IMR-90 (cell line): ENCODE results near the gene ZNRD2. TPM values are rescaled to one million over a fixed set of nuclear protein-coding genes. Genes with fewer than 3 reads are reported as not detected.
A peak's percentile ranks its signal among the peaks of the same experiment; 100 is the strongest.

Experiments
- ATAC-seq: fragments of 200-7000 bp; cut with Tn5 transposase; 2 replicates; pipeline ENCODE4 v1.9.1; 2020; ENCODE audit warnings: low read depth, mild to moderate bottlenecking, moderate library complexity
- BruUV-seq: library from RNA; stranded (reverse); fragments of 400-500 nt; replicated peaks from 2 replicates; lab custom pipeline; 2021; lab: Mats Ljungman, UMichigan
- CTCF ChIA-PET: fragments of 300-600 bp; formaldehyde crosslinking; extraction: SDS; loops from one replicate; lab custom pipeline; 2021; ENCODE audit warnings: antibody characterized with exemption; lab: Yijun Ruan, JAX
- POLR2A ChIA-PET: fragments of 300-600 bp; sonication (Branson Sonifier 250); formaldehyde crosslinking; loops from one replicate; lab custom pipeline; 2022; ENCODE audit warnings: antibody characterized with exemption; ENCODE audit not compliant: unreplicated experiment; lab: Charles Lee
- DNase-seq: peaks from one replicate; pipeline ENCODE4 v3.0.0; 2013
- H2AFZ ChIP-seq: replicated peaks from 2 replicates; pipeline ENCODE3; 2013; ENCODE audit warnings: low read length, mild to moderate bottlenecking; ENCODE audit not compliant: poor library complexity
- H2AK5ac ChIP-seq: 2 replicates; pipeline ENCODE4 v1.6.1; 2013; ENCODE audit warnings: low read depth, low read length, inconsistent platforms
- H2AK9ac ChIP-seq: replicated peaks from 2 replicates; pipeline ENCODE3; 2013; ENCODE audit warnings: mild to moderate bottlenecking, low read depth, low read length, moderate library complexity; ENCODE audit not compliant: poor library complexity
- H2BK120ac ChIP-seq: 2 replicates; pipeline ENCODE4 v1.6.1; 2013; ENCODE audit warnings: low read depth, low read length, inconsistent platforms
- H2BK15ac ChIP-seq: 3 replicates; pipeline ENCODE4 v1.6.1; 2013; ENCODE audit warnings: low read depth, low read length, inconsistent platforms
- H2BK20ac ChIP-seq: 2 replicates; pipeline ENCODE4 v1.6.1; 2013; ENCODE audit warnings: low read depth, mild to moderate bottlenecking, inconsistent platforms, low read length, moderate library complexity
- H2BK5ac ChIP-seq: 2 replicates; pipeline ENCODE4 v1.6.1; 2013; ENCODE audit warnings: mild to moderate bottlenecking, low read depth, low read length, inconsistent platforms; ENCODE audit not compliant: poor library complexity, severe bottlenecking
- H3K14ac ChIP-seq: replicated peaks from 2 replicates; pipeline ENCODE4 v1.6.1; 2013; ENCODE audit warnings: low read depth, low read length, inconsistent platforms
- H3K18ac ChIP-seq: 2 replicates; pipeline ENCODE4 v1.6.1; 2013; ENCODE audit warnings: low read depth, low read length, control low read depth
- H3K23ac ChIP-seq: 2 replicates; pipeline ENCODE4 v1.6.1; 2013; ENCODE audit warnings: low read depth, low read length, inconsistent platforms
- H3K27ac ChIP-seq: 2 replicates; pipeline ENCODE4 v1.5.1; 2013; ENCODE audit warnings: mild to moderate bottlenecking, control low read depth, low read length; ENCODE audit not compliant: insufficient read depth
- H3K27me3 ChIP-seq: 2 replicates; pipeline ENCODE4 v1.6.1; 2013; ENCODE audit warnings: low read length; ENCODE audit not compliant: control insufficient read depth, insufficient read depth
- H3K36me3 ChIP-seq: 2 replicates; pipeline ENCODE4 v1.6.1; 2013; ENCODE audit warnings: low read length, mixed read lengths; ENCODE audit not compliant: control insufficient read depth, insufficient read depth
- H3K4ac ChIP-seq: 2 replicates; pipeline ENCODE4 v1.6.1; 2013; ENCODE audit warnings: low read depth, low read length, inconsistent platforms
- H3K4me1 ChIP-seq: 2 replicates; pipeline ENCODE4 v1.6.1; 2013; ENCODE audit warnings: low read length, mixed read lengths; ENCODE audit not compliant: control insufficient read depth, insufficient read depth
- H3K4me2 ChIP-seq: 2 replicates; pipeline ENCODE4 v1.6.1; 2013; ENCODE audit warnings: low read depth, mild to moderate bottlenecking, control low read depth, low read length, moderate library complexity
- H3K4me3 ChIP-seq: 2 replicates; pipeline ENCODE4 v1.5.1; 2013; ENCODE audit warnings: low read depth, mild to moderate bottlenecking, control low read depth, low read length, moderate library complexity; ENCODE audit not compliant: insufficient read depth
- H3K56ac ChIP-seq: 2 replicates; pipeline ENCODE4 v1.6.1; 2013; ENCODE audit warnings: low read length, inconsistent platforms; ENCODE audit not compliant: insufficient read depth; ENCODE audit errors: extremely low read depth
- H3K79me1 ChIP-seq, 2 experiments: 2 replicates each; pipeline ENCODE4 v1.6.1; 2013; ENCODE audit warnings: low read length in 2 of 2, inconsistent platforms in 1 of 2, low read depth in 1 of 2
- H3K9ac ChIP-seq: 2 replicates; pipeline ENCODE4 v1.6.1; 2013; ENCODE audit warnings: low read depth, low read length, control low read depth
- H3K9me1 ChIP-seq: 2 replicates; pipeline ENCODE4 v1.6.1; 2013; ENCODE audit warnings: low read length, inconsistent platforms; ENCODE audit not compliant: insufficient read depth
- H3K9me3 ChIP-seq: 2 replicates; pipeline ENCODE4 v1.6.1; 2013; ENCODE audit warnings: low read length; ENCODE audit not compliant: control insufficient read depth, insufficient read depth
- H4K20me1 ChIP-seq: 2 replicates; pipeline ENCODE4 v1.6.1; 2013; ENCODE audit warnings: low read length, inconsistent platforms; ENCODE audit not compliant: insufficient read depth
- H4K5ac ChIP-seq: 2 replicates; pipeline ENCODE4 v1.6.1; 2013; ENCODE audit warnings: mild to moderate bottlenecking, low read depth, low read length, control low read depth
- H4K8ac ChIP-seq, 2 experiments: 2 replicates each; pipeline ENCODE4 v1.6.1; 2013; ENCODE audit warnings: low read depth in 2 of 2, low read length in 2 of 2, control low read depth in 1 of 2, inconsistent platforms in 1 of 2
- H4K91ac ChIP-seq: 2 replicates; pipeline ENCODE4 v1.6.1; 2013; ENCODE audit warnings: low read depth, low read length, inconsistent platforms; ENCODE audit not compliant: insufficient read depth
- BHLHE40 ChIP-seq: fragments of 150-350 bp; IDR thresholded peaks from 2 replicates; pipeline ENCODE4 v1.6.1; 2016; ENCODE audit warnings: mild to moderate bottlenecking, low read depth, low read length
- CHD1 ChIP-seq: IDR thresholded peaks from 2 replicates; pipeline ENCODE4 v1.6.1; 2012; ENCODE audit warnings: low read depth, low read length, improper control_type of control experiment
- FOS ChIP-seq: fragments of 150-350 bp; IDR thresholded peaks from 2 replicates; pipeline ENCODE4 v1.6.1; 2016; ENCODE audit warnings: low read depth, low read length
- MAFK ChIP-seq: IDR thresholded peaks from 2 replicates; pipeline ENCODE4 v1.6.1; 2012; ENCODE audit warnings: low read depth, low read length, improper control_type of control experiment
- MAZ ChIP-seq: IDR thresholded peaks from 2 replicates; pipeline ENCODE4 v1.6.1; 2012; ENCODE audit warnings: low read depth, mild to moderate bottlenecking, low read length, improper control_type of control experiment, moderate library complexity, borderline replicate concordance
- MXI1 ChIP-seq: IDR thresholded peaks from 2 replicates; pipeline ENCODE4 v1.6.1; 2012; ENCODE audit warnings: low read depth, mild to moderate bottlenecking, low read length, moderate library complexity, borderline replicate concordance
- RFX5 ChIP-seq: IDR thresholded peaks from 2 replicates; pipeline ENCODE4 v1.8.0; 2012; ENCODE audit warnings: low read depth, mild to moderate bottlenecking, low read length, moderate library complexity
- SMC3 ChIP-seq: fragments of 150-350 bp; IDR thresholded peaks from 2 replicates; pipeline ENCODE4 v1.6.1; 2016; ENCODE audit warnings: low read depth, mild to moderate bottlenecking, antibody characterized with exemption, low read length, moderate library complexity
- WGBS, 2 experiments: methylation state at CpG; one replicate each; pipeline versions ENCODE4 v1.1.5 to v1.1.7; 2013; ENCODE audit warnings: missing lambda C conversion rate in 2 of 2; ENCODE audit not compliant: insufficient read length in 1 of 2; ENCODE audit errors: extremely low coverage in 2 of 2; 5-methylcytosine and 5-hydroxymethylcytosine counted together
- dilution Hi-C: fragments of 300-500 bp; cut with HindIII; formaldehyde crosslinking; loops from one replicate; pipeline ENCODE4 v1.14.3; 2018; ENCODE audit warnings: low sequenced_read_pairs; ENCODE audit not compliant: unreplicated experiment
- in situ Hi-C: fragments of 300-500 bp; cut with MboI; formaldehyde crosslinking; loops from 3 replicates; pipeline ENCODE4 v1.14.3; 2019; ENCODE audit warnings: low sequenced_read_pairs, inconsistent platforms, mixed read lengths
- intact Hi-C: fragments of 100-400 bp; cut with micrococcal nuclease; formaldehyde crosslinking; loops from 2 replicates; pipeline ENCODE4 v1.10.0; 2022
- polyA plus RNA-seq, 3 experiments: library from polyadenylated mRNA; depleted of rRNA; stranded (reverse); fragments of >200 nt; gene quantifications; 2 replicates each; pipeline ENCODE4 v1.2.3, GENCODE V29; 2012; ENCODE audit warnings: low replicate concordance in 1 of 3
- total RNA-seq: library from RNA; depleted of rRNA; stranded (reverse); fragments of >200 nt; gene quantifications from 2 replicates; pipeline ENCODE4 v1.2.3, GENCODE V29; 2012
- TF ChIP-seq, protein P1 (sequence below): conservative IDR thresholded peaks from 2 replicates; pipeline ENCODE4 v1.5.1; 2012; ENCODE audit warnings: mild to moderate bottlenecking, low read depth, low read length, improper control_type of control experiment
- TF ChIP-seq, protein P2 (sequence below): fragments of 150-350 bp; IDR thresholded peaks from 2 replicates; pipeline ENCODE4 v1.6.1; 2016; ENCODE audit warnings: low read depth, mild to moderate bottlenecking, low read length, moderate library complexity, borderline replicate concordance
- TF ChIP-seq, protein P3 (sequence below): fragments of 150-350 bp; IDR thresholded peaks from 2 replicates; pipeline ENCODE4 v1.6.1; 2017; ENCODE audit warnings: mild to moderate bottlenecking, antibody characterized with exemption, low read length, low read depth

Gene ZNRD2
- total and polyA plus RNA-seq, 2 of the 4 experiments (the other 2 are of a cell fraction): 75.6 to 90.3 TPM

DNA sequence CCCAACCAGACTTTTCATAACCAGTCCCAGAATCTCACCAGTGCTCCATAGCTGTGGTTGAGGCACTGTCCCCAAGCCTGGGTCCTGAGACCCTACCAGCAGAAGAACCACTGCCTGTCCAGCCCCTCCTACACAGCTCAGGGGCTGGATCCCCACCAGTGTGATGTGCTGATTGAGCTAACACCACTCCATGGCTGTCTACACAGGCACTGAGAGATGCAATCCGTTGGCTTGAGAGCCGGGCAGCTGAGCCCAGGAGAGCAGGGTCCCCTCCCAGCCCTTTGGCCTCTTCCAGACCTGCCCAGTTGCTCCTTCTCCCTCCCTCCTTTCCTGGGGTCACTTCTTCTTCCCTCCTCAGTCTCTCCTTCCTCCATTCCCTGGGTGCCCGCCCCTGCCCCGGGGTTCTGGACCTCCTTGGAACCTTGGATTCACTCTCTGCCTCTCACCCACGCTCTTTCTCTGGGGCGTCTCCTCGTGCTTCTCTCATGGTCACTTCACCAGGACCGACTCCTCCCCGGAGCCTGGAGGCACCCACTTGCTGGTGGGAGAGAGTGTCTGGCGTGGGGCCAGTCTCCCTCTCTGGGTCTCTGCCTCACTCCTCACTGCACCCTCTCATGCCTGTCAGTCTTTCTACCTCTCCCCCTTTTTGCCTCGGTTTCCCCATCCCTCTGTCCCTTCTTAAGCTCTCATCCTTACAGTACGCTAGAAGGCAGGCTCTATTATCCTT, 46.1 kb upstream of the ZNRD2 start:
- 64% methylated on average over 2 of the region's 12 CpGs; no CpG with 5 or more reads in 1 of the 2 experiments for WGBS, 2 experiments
- H3K27ac ChIP-seq: peak overlapping the region; percentile 34
- BruUV-seq: no TSS peak
- H3K4me3 ChIP-seq: peak overlapping the region; percentile 43; the same call in 1 of the 2 replicates
- ChIA-PET POLR2A (interaction anchor here (0.5 to 1.8 kb wide), 2 partner anchors 16 to 25 kb away, joined by 3 to 7 read pairs; partner anchors contain the start of gene MALAT1), CTCF (interaction anchor here (1.0 kb wide), 1 partner anchor 16 kb away, joined by 3 read pairs; no protein-coding TSS in a partner anchor)
- peak overlapping the region; percentile 30; the same call in 1 of the 2 replicates for H4K5ac ChIP-seq
- H3K14ac ChIP-seq: peak overlapping the region; percentile 91
- peak overlapping the region; percentile 74 to 79; a peak in 2 of 4 replicates for H4K8ac ChIP-seq
- H3K4me1 ChIP-seq: peaks cover 12% of the 10 kb centered on the region
- ATAC-seq (no peak; the same call in 1 of the 2 replicates), DNase-seq (no peak)
- peak overlapping the region; percentile 85 for H3K4ac ChIP-seq
- H3K4me2 ChIP-seq: peak overlapping the region; percentile 97
- H3K36me3 ChIP-seq: peaks cover 22% of the 10 kb centered on the region
- peaks cover 21 to 43% of the 10 kb centered on the region in 2 experiments for H3K79me1 ChIP-seq
- intact Hi-C loops: no loop called here
- H2BK15ac ChIP-seq: peak overlapping the region; percentile 42; the same call in 1 of the 3 replicates
- H3K18ac ChIP-seq: peak overlapping the region; percentile 79; the same call in 1 of the 2 replicates
- H3K9me3 ChIP-seq: no peaks in the 10 kb centered on the region
- H2AFZ ChIP-seq: peak overlapping the region; percentile 85
- peak overlapping the region; percentile 68 for H3K9ac ChIP-seq
- no peak overlapping the region for H2BK5ac ChIP-seq
- H3K9me1 ChIP-seq: peaks cover 4% of the 10 kb centered on the region; the same call in 1 of the 2 replicates
- peak overlapping the region; percentile 53 for H2AK9ac ChIP-seq
- H4K91ac ChIP-seq: no peak overlapping the region
- no peak overlapping the region for H3K56ac ChIP-seq
- peak overlapping the region; percentile 24; the same call in 1 of the 2 replicates for H3K23ac ChIP-seq
- in situ Hi-C loops: no loop called here
- peaks cover 25% of the 10 kb centered on the region; the same call in 1 of the 2 replicates for H4K20me1 ChIP-seq
- no peaks in the 10 kb centered on the region for H3K27me3 ChIP-seq
- TF ChIP-seq, protein P1, sequence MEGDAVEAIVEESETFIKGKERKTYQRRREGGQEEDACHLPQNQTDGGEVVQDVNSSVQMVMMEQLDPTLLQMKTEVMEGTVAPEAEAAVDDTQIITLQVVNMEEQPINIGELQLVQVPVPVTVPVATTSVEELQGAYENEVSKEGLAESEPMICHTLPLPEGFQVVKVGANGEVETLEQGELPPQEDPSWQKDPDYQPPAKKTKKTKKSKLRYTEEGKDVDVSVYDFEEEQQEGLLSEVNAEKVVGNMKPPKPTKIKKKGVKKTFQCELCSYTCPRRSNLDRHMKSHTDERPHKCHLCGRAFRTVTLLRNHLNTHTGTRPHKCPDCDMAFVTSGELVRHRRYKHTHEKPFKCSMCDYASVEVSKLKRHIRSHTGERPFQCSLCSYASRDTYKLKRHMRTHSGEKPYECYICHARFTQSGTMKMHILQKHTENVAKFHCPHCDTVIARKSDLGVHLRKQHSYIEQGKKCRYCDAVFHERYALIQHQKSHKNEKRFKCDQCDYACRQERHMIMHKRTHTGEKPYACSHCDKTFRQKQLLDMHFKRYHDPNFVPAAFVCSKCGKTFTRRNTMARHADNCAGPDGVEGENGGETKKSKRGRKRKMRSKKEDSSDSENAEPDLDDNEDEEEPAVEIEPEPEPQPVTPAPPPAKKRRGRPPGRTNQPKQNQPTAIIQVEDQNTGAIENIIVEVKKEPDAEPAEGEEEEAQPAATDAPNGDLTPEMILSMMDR: no peak
- TF ChIP-seq RFX5: no peak
- no peak for TF ChIP-seq CHD1
- no peak for TF ChIP-seq MAZ
- no peak for TF ChIP-seq FOS
- no peak for TF ChIP-seq MAFK
- TF ChIP-seq, protein P2, sequence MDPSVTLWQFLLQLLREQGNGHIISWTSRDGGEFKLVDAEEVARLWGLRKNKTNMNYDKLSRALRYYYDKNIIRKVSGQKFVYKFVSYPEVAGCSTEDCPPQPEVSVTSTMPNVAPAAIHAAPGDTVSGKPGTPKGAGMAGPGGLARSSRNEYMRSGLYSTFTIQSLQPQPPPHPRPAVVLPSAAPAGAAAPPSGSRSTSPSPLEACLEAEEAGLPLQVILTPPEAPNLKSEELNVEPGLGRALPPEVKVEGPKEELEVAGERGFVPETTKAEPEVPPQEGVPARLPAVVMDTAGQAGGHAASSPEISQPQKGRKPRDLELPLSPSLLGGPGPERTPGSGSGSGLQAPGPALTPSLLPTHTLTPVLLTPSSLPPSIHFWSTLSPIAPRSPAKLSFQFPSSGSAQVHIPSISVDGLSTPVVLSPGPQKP: no peak
- no peak for TF ChIP-seq BHLHE40
- TF ChIP-seq, protein P3, sequence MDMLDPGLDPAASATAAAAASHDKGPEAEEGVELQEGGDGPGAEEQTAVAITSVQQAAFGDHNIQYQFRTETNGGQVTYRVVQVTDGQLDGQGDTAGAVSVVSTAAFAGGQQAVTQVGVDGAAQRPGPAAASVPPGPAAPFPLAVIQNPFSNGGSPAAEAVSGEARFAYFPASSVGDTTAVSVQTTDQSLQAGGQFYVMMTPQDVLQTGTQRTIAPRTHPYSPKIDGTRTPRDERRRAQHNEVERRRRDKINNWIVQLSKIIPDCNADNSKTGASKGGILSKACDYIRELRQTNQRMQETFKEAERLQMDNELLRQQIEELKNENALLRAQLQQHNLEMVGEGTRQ: no peak
- no peak for TF ChIP-seq SMC3
- no peak for TF ChIP-seq MXI1
- peak overlapping the region; percentile 35; the same call in 1 of the 2 replicates for H2BK120ac ChIP-seq
- dilution Hi-C loops: no loop called here
- H2BK20ac ChIP-seq: no peak overlapping the region; the same call in 1 of the 2 replicates
- H2AK5ac ChIP-seq: peak overlapping the region; percentile 31; the same call in 1 of the 2 replicates
